Ovary (tissue), 9 donors: ENCODE measurements around the gene PITPNC1. TPM values are rescaled to one million over a fixed set of nuclear protein-coding genes. Genes with fewer than 3 reads are reported as not detected.

Experiments used
- DNase-seq, 5 donors: peaks; one replicate each; pipeline ENCODE4 v3.0.0-alpha.2; 2019 to 2020
- H3K27ac ChIP-seq, 2 donors: fragments of 200-600 bp; one replicate each; pipeline versions ENCODE4 v1.5.1 to v1.8.0; 2019 to 2022
- H3K27me3 ChIP-seq: fragments of 200-600 bp; one replicate; pipeline ENCODE4 v1.8.0; 2022
- H3K36me3 ChIP-seq: fragments of 200-600 bp; sonication (generic); one replicate; pipeline ENCODE4 v1.5.1; 2019
- H3K4me1 ChIP-seq: one replicate; pipeline ENCODE4 v1.8.1; 2013; ENCODE audit warnings: mild to moderate bottlenecking, moderate library complexity; ENCODE audit not compliant: insufficient read depth
- H3K4me3 ChIP-seq: fragments of 200-600 bp; sonication (generic); one replicate; pipeline ENCODE4 v1.5.1; 2017
- H3K9me3 ChIP-seq, 2 donors: fragments of 200-600 bp in 1 of 2; sonication (generic) in 1 of 2; one replicate each; pipeline versions ENCODE4 v1.5.1 to v1.8.1; 2013 to 2019; ENCODE audit warnings: mild to moderate bottlenecking in 1 of 2, moderate library complexity in 1 of 2
- CTCF ChIP-seq, 3 donors: fragments of 450-650 bp in 2 of 3; fragments of 200-600 bp in 1 of 3; IDR thresholded peaks; one replicate each; pipeline versions ENCODE4 v1.5.1 to v1.8.0; 2016 to 2022; ENCODE audit warnings: antibody characterized with exemption in 3 of 3, mild to moderate bottlenecking in 1 of 3
- EP300 ChIP-seq: sonication (generic); formaldehyde crosslinking; IDR thresholded peaks from one replicate; pipeline ENCODE4 v1.6.1; 2017; ENCODE audit warnings: antibody characterized with exemption
- POLR2A ChIP-seq: fragments of 450-650 bp; IDR thresholded peaks from one replicate; pipeline ENCODE4 v1.6.1; 2017; ENCODE audit warnings: antibody characterized with exemption, mild to moderate bottlenecking, moderate library complexity
- WGBS, 3 donors: extraction: QIAGEN DNeasy Blood & Tissue Kit in 1 of 3; methylation state at CpG; one replicate each; pipeline versions ENCODE4 v1.1.5 to v1.1.7; 2013 to 2017; 5-methylcytosine and 5-hydroxymethylcytosine counted together
- intact Hi-C, 4 donors: fragments of 100-400 bp; cut with DNase I; formaldehyde crosslinking; loops; one replicate each; pipeline versions ENCODE4 v1.11.0 to v1.15.1; 2022 to 2023
- polyA plus RNA-seq, 2 donors: library from polyadenylated mRNA; stranded (reverse); fragments of 200-250 nt in 1 of 2; fragments of 350-450 nt in 1 of 2; fragmentation: Illumina TruSeq in 1 of 2; extraction: RNeasy Lipid Tissue Mini Kit (QIAGEN cat#74804) in 1 of 2; gene quantifications; one replicate each; pipeline ENCODE4 v1.2.3, GENCODE V29; 2013 to 2014
- total RNA-seq, 7 donors: library from RNA; depleted of rRNA in 2 of 7; stranded (reverse); fragments of >200 nt in 2 of 7; fragmentation: NEBNext Ultra II Directional in 3 of 7; extraction: Animal tissue kit (Norgen Biotek cat#: 25700) in 3 of 7; gene quantifications; one replicate each; pipeline versions ENCODE4 v1.1.0 to v1.2.4, GENCODE V29; 2016 to 2023
- donor health status: DM: no; HTN: no; CAD: no; lungs with moderate emphysema.
- donor health status: DM: no; HTN: no; CAD: no.
- donor health status: Bipolar disorder and iron deficiency.
- donor health status: DM: yes; HTN: yes; CAD: no.
- donor health status: DM: no; HTN: no; CAD: no.
- donor health status: DM: yes; HTN: yes; CAD: no.

PITPNC1 gene
- total and polyA plus RNA-seq, 9 donors: 14.9 to 40.9 (median 23.8) TPM

GRCh38 chr17:67519801-67520251, 142.7 kb downstream of the PITPNC1 start:
- DNase-seq: no peak
- no peaks in the 10 kb centered on the region for H3K27me3 ChIP-seq
- no peaks in the 10 kb centered on the region for H3K9me3 ChIP-seq
- H3K4me3 ChIP-seq: no peak overlapping the region
- intact Hi-C loops: no loop called here
- no peak for TF ChIP-seq CTCF (IDR thresholded peaks at IDR 0.05)
- no peak for TF ChIP-seq POLR2A
- no peak for TF ChIP-seq EP300
- H3K27ac ChIP-seq: no peak overlapping the region
- 90 to 93% (median 93%) methylated on average over 5 of the region's 5 CpGs for WGBS, 3 donors
- peaks cover 3% of the 10 kb centered on the region for H3K4me1 ChIP-seq
- H3K36me3 ChIP-seq: no peaks in the 10 kb centered on the region

GRCh38 chr17:67520252-67520906, 143.3 kb downstream of the PITPNC1 start:
- intact Hi-C loops: no loop called here
- Histone ChIP-seq H3K4me1 (peaks cover 3% of the 10 kb centered on the region), H3K9me3 (no peaks in the 10 kb centered on the region), H3K27ac (no peak overlapping the region), H3K4me3 (no peak overlapping the region), H3K36me3 (no peaks in the 10 kb centered on the region), H3K27me3 (no peaks in the 10 kb centered on the region)
- no peak for DNase-seq
- TF ChIP-seq POLR2A (no peak), EP300 (no peak), CTCF (IDR thresholded peaks at IDR 0.05) (no peak)
- 69 to 84% (median 83%) methylated on average over 13 of the region's 13 CpGs for WGBS, 3 donors

GRCh38 chr17:67520916-67521774, 144.1 kb downstream of the PITPNC1 start:
- H3K4me3 ChIP-seq: no peak overlapping the region
- 81 to 84% (median 84%) methylated on average over 10 of the region's 10 CpGs for WGBS, 3 donors
- no peaks in the 10 kb centered on the region for H3K27me3 ChIP-seq
- no peaks in the 10 kb centered on the region for H3K36me3 ChIP-seq
- intact Hi-C loops: no loop called here
- no peaks in the 10 kb centered on the region for H3K9me3 ChIP-seq
- TF ChIP-seq CTCF (IDR thresholded peaks at IDR 0.05): no peak
- TF ChIP-seq POLR2A: no peak
- TF ChIP-seq EP300: no peak
- no peaks in the 10 kb centered on the region for H3K4me1 ChIP-seq
- no peak for DNase-seq
- no peak overlapping the region for H3K27ac ChIP-seq

GRCh38 chr17:67521775-67522069, 144.6 kb downstream of the PITPNC1 start:
- no peaks in the 10 kb centered on the region for H3K4me1 ChIP-seq
- no peak overlapping the region for H3K4me3 ChIP-seq
- no peaks in the 10 kb centered on the region for H3K36me3 ChIP-seq
- no peak for TF ChIP-seq POLR2A
- TF ChIP-seq CTCF (IDR thresholded peaks at IDR 0.05): no peak
- no peak for TF ChIP-seq EP300
- DNase-seq: no peak
- H3K27me3 ChIP-seq: no peaks in the 10 kb centered on the region
- WGBS, 3 donors: 85 to 92% (median 89%) methylated on average over 9 of the region's 9 CpGs
- H3K9me3 ChIP-seq: no peaks in the 10 kb centered on the region
- intact Hi-C loops: no loop called here
- H3K27ac ChIP-seq: no peak overlapping the region
